NB4 (cell line): ENCODE data around the gene CDCP2.

Experiments used
- DNase-seq: peaks from one replicate; pipeline ENCODE4 v3.0.0; 2010; ENCODE audit warnings: low read depth
- H3K4me3 ChIP-seq: one replicate; pipeline ENCODE4 v1.5.1; 2011; ENCODE audit warnings: mild to moderate bottlenecking, low read depth, low read length, moderate library complexity
- CTCF ChIP-seq: IDR thresholded peaks from one replicate; pipeline ENCODE4 v1.5.1; 2012; ENCODE audit warnings: low read depth, low read length
- MAX ChIP-seq: IDR thresholded peaks from 2 replicates; pipeline ENCODE4 v1.6.1; 2011; ENCODE audit warnings: low read depth, low read length
- MYC ChIP-seq: IDR thresholded peaks from 2 replicates; pipeline ENCODE4 v1.6.1; 2011; ENCODE audit warnings: low read depth, low read length
- POLR2A ChIP-seq: IDR thresholded peaks from 2 replicates; pipeline ENCODE4 v1.6.1; 2011; ENCODE audit warnings: mild to moderate bottlenecking; ENCODE audit not compliant: insufficient read length; ENCODE audit errors: extremely low read depth

The CDCP2 gene

DNA sequence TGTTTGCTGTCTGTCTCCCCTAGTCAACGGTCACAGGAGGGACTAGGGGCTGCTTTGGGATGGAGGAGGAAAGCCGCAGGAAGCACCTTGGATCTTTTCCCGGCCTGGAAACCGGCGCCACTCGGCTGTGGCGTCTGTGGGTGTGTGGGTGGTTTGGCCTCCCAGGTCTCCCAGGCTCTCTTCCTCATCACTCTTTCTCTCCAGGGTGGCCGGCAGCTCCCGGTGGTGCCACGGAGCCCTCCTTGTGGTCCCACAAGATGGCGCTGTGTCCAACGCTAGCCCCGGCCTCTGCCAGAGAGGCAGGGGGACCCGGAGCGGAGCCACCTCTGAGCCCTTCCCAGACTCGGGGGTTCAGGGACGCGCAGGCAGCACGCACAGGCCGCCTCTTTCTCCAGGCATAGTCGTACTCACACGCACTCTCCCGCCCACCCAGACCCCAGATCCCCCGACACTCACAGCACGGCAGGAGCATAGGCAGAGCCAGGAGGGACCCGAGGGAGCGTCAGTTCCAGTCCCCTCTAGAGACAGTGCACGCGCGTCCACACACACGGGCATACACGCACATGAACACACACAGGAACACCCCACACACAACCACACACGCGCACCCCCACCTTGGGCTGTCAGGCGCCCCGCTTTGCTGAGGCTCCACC is 31.2 kb downstream of the CDCP2 start:
- TF ChIP-seq MAX (peak; percentile 4; the same call in 1 of the 2 replicates), CTCF (peak; percentile 66), POLR2A (no peak), MYC (0 out of 2 replicates have a peak, but pooled peaks have one; percentile 10)
- peak; percentile 75 for DNase-seq
- no peak overlapping the region for H3K4me3 ChIP-seq

DNA sequence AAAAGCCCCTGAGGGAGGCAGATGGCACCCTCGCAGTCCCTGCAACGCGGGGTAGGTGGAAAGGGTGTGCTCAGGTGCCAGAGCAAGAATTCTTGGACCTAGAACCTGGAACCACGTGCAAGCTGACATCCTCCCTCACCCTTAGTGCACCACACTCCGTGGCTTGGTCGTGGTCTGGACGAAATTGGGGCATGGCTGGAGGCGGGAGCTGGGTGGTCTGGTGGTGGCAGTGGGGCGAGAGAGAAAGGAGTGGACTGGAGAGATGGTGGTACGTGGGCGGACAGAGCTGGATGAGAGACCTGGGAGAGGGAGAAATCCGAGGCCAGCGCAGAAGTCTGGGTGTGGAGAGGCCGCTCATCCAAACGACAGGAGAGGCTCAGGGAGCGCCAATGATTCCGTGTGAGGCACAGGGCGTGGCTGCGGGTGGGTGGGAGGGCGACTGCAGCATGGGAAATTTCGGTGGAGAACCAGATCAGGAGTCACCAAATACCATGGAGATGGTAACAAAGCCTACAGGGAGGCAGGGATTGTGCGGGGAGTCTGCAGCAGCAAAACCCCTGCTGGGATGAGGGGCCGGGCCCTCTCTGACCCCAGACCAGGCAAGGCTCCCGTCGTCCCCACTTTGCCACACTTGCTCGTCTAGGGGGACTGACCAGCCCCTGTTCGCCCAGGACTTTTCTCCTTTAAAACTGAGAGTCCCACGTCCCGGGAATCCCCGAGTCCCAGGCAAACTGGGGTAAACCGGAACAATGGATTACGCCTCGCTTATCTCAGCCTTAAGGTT is 31.9 kb downstream of the CDCP2 start:
- H3K4me3 ChIP-seq: no peak overlapping the region
- TF ChIP-seq CTCF: no peak
- no peak for TF ChIP-seq MAX
- TF ChIP-seq POLR2A: no peak
- no peak for TF ChIP-seq MYC
- no peak for DNase-seq

DNA sequence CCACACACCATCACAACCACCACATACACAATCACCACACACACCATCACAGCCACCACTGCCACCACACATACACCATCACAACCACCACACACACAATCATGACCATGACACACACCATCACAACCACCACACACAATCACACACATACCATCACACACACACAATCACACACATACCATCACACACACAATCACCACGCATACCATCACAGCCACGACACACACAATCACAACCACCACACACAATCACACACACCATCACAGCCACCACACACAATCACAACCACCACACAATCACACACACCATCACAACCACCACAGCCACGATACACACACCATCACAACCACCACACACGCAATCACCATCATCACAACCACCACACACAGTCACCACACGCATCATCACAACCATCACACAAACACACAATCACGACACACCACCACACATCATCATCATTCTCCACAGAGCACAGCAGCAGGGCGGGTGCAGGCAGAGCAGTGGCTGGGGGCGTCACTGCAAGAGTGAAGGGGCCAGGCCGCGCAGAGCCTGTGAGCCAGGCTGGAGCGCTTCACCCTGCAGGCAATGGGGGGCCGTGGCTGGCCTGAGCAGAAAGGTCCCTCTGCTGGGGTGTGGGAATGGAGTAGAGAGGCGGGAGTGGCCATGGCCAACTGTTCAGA is 32.6 kb downstream of the CDCP2 start:
- no peak overlapping the region for H3K4me3 ChIP-seq
- TF ChIP-seq MYC: no peak
- no peak for TF ChIP-seq POLR2A
- TF ChIP-seq CTCF: no peak
- no peak for TF ChIP-seq MAX
- no peak for DNase-seq

- no peak for DNase-seq
- no peak for TF ChIP-seq MAX
- TF ChIP-seq CTCF: no peak
- no peak for TF ChIP-seq MYC
- TF ChIP-seq POLR2A: no peak
- H3K4me3 ChIP-seq: no peak overlapping the region
These were observed 34.1 kb downstream of the CDCP2 start for GRCh38 chr1:54118704-54119103.

DNA sequence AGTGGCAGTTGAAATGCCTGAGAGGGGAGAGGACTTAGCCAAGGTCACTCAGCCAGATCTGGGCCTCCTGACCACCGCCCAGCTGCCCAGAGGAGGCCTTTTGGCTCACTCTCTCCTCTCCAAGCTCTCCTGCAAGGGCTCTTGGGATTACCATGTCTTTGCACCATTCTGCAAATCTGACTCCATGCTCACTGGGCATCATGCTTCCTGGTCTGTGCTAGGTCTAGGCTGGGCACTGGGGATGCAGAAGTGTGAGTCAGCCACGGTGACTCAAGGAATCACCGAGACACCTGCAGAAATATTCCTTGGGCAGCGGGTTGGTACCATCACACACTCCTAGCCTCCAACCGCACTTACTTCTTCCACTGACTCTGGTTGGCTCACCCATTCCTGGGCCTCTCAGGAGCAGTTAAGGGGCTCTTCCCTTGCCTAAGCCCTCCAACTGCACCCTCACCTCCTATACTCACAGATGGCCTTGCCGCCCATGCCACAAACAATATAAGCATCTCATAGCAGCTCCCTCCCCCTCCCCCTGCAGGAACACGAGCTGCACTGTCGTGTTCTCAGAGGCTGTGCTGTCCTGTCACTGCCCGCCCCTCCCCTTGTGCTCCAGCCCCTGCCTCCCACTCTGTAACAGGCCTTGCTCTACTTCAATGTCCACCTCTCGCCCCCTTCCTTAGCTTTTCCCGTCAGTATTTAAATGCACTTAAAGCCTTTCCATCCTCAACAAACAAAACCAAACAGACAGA is 34.8 kb downstream of the CDCP2 start:
- H3K4me3 ChIP-seq: no peak overlapping the region
- no peak for DNase-seq
- TF ChIP-seq MYC (no peak), POLR2A (no peak), CTCF (no peak), MAX (no peak)
